SK-N-SH treated with all-trans-retinoic acid at 6 μM for 48 hours (cell line): Measurements from ENCODE around the gene B3GLCT.

Experiments
- ATAC-seq: fragments of 200-7000 bp; cut with Tn5 transposase; 3 replicates; pipeline ENCODE4 v1.9.1; 2020; ENCODE audit warnings: mild to moderate bottlenecking, moderate library complexity
- ARNTL ChIP-seq: fragments of 450-650 bp; formaldehyde crosslinking; IDR thresholded peaks from 2 replicates; pipeline ENCODE4 v1.5.0; 2020; ENCODE audit warnings: low read depth, mild to moderate bottlenecking, moderate library complexity, borderline replicate concordance
- BACH2 ChIP-seq: fragments of 250-450 bp; sonication (Bioruptor Pico); IDR thresholded peaks from 2 replicates; pipeline ENCODE4 v1.9.0; 2021; ENCODE audit warnings: mild to moderate bottlenecking, borderline replicate concordance
- CSDC2 ChIP-seq: fragments of 250-450 bp; sonication (Bioruptor Pico); IDR thresholded peaks from 2 replicates; pipeline ENCODE4 v1.5.0; 2020; ENCODE audit warnings: mild to moderate bottlenecking, moderate library complexity
- ESRRG ChIP-seq: fragments of 250-450 bp; sonication (Bioruptor Pico); IDR thresholded peaks from 2 replicates; pipeline ENCODE4 v1.6.1; 2021; ENCODE audit warnings: mild to moderate bottlenecking
- GLIS3 ChIP-seq: fragments of 250-450 bp; sonication (Bioruptor Pico); IDR thresholded peaks from 2 replicates; pipeline ENCODE4 v1.5.0; 2020; ENCODE audit warnings: mild to moderate bottlenecking, moderate library complexity
- ISL1 ChIP-seq: fragments of 250-450 bp; sonication (Bioruptor Pico); IDR thresholded peaks from 2 replicates; pipeline ENCODE4 v2.1.2; 2022; ENCODE audit warnings: mild to moderate bottlenecking, moderate library complexity
- OSR1 ChIP-seq: fragments of 250-450 bp; sonication (Bioruptor Pico); IDR thresholded peaks from 2 replicates; pipeline ENCODE4 v1.8.0; 2022; ENCODE audit warnings: moderate library complexity, mild to moderate bottlenecking, inconsistent platforms
- PATZ1 ChIP-seq: fragments of 250-450 bp; sonication (Bioruptor Pico); IDR thresholded peaks from 2 replicates; pipeline ENCODE4 v1.8.0; 2020; ENCODE audit warnings: mild to moderate bottlenecking, moderate library complexity, borderline replicate concordance
- POU6F1 ChIP-seq: fragments of 250-450 bp; sonication (Bioruptor Pico); IDR thresholded peaks from 2 replicates; pipeline ENCODE4 v1.8.0; 2021; ENCODE audit warnings: low read depth, mild to moderate bottlenecking, moderate library complexity, borderline replicate concordance
- PPARA ChIP-seq: fragments of 250-450 bp; sonication (Bioruptor Pico); IDR thresholded peaks from 2 replicates; pipeline ENCODE4 v1.5.0; 2020; ENCODE audit warnings: mild to moderate bottlenecking, borderline replicate concordance
- RARB ChIP-seq: fragments of 250-450 bp; sonication (Bioruptor Pico); IDR thresholded peaks from 2 replicates; pipeline ENCODE4 v1.8.0; 2021; ENCODE audit warnings: mild to moderate bottlenecking, moderate library complexity
- SNAI2 ChIP-seq: fragments of 250-450 bp; sonication (Bioruptor Pico); IDR thresholded peaks from 2 replicates; pipeline ENCODE4 v1.5.0; 2020; ENCODE audit warnings: mild to moderate bottlenecking, moderate library complexity
- TCF4 ChIP-seq: fragments of 250-450 bp; sonication (Bioruptor Pico); IDR thresholded peaks from 2 replicates; pipeline ENCODE4 v1.8.0; 2021; ENCODE audit warnings: mild to moderate bottlenecking, moderate library complexity, borderline replicate concordance
- TOX ChIP-seq: fragments of 250-450 bp; sonication (Bioruptor Pico); IDR thresholded peaks from 2 replicates; pipeline ENCODE4 v1.8.0; 2021; ENCODE audit warnings: mild to moderate bottlenecking, moderate library complexity, borderline replicate concordance
- TSHZ2 ChIP-seq: fragments of 250-450 bp; sonication (Bioruptor Pico); IDR thresholded peaks from 2 replicates; pipeline ENCODE4 v1.5.0; 2020; ENCODE audit warnings: mild to moderate bottlenecking, moderate library complexity
- ZC3H10 ChIP-seq: fragments of 250-450 bp; sonication (Bioruptor Pico); IDR thresholded peaks from 2 replicates; pipeline ENCODE4 v1.5.1; 2021; ENCODE audit warnings: mild to moderate bottlenecking, moderate library complexity
- ZFP3 ChIP-seq: fragments of 250-450 bp; sonication (Bioruptor Pico); IDR thresholded peaks from 2 replicates; pipeline ENCODE4 v1.5.0; 2020; ENCODE audit warnings: mild to moderate bottlenecking, moderate library complexity
- ZFP30 ChIP-seq: fragments of 450-650 bp; formaldehyde crosslinking; IDR thresholded peaks from 2 replicates; pipeline ENCODE4 v1.5.0; 2022; ENCODE audit warnings: mild to moderate bottlenecking, moderate library complexity
- ZNF565 ChIP-seq: fragments of 450-650 bp; formaldehyde crosslinking; conservative IDR thresholded peaks from 2 replicates; pipeline ENCODE4 v1.5.0; 2020; ENCODE audit warnings: low read depth, mild to moderate bottlenecking, moderate library complexity
- ZNF70 ChIP-seq: fragments of 450-650 bp; formaldehyde crosslinking; IDR thresholded peaks from 2 replicates; pipeline ENCODE4 v1.5.0; 2020; ENCODE audit warnings: mild to moderate bottlenecking, moderate library complexity
- ZNF8 ChIP-seq: fragments of 450-650 bp; formaldehyde crosslinking; IDR thresholded peaks from 2 replicates; pipeline ENCODE4 v1.5.0; 2020; ENCODE audit warnings: mild to moderate bottlenecking, moderate library complexity

B3GLCT gene

GRCh38 chr13:31267126-31267784 lies 67.5 kb downstream of the B3GLCT start (continued):
- TF ChIP-seq BACH2 (no peak), ZFP3 (CRISPR knock-in tag) (no peak), RARB (CRISPR knock-in tag) (no peak), GLIS3 (CRISPR knock-in tag) (no peak)

- ATAC-seq: no peak
- no peak for TF ChIP-seq PPARA (CRISPR knock-in tag)
- TF ChIP-seq OSR1: no peak
- TF ChIP-seq POU6F1 (CRISPR knock-in tag): no peak
- TF ChIP-seq ZFP30 (CRISPR knock-in tag): no peak
- no peak for TF ChIP-seq ISL1
- TF ChIP-seq RARB (CRISPR knock-in tag): no peak
- TF ChIP-seq SNAI2: no peak
- TF ChIP-seq ESRRG: no peak
- no peak for TF ChIP-seq PATZ1
- no peak for TF ChIP-seq ZNF565 (CRISPR knock-in tag)
- no peak for TF ChIP-seq BACH2
- TF ChIP-seq ZC3H10: no peak
- TF ChIP-seq ZNF70 (CRISPR knock-in tag): no peak
- TF ChIP-seq, all 23 proteins: peak for 0
Measured at GRCh38 chr13:31274390-31274789, 74.6 kb downstream of the B3GLCT start.

GRCh38 chr13:31276421-31276820 lies 76.6 kb downstream of the B3GLCT start:
- TF ChIP-seq CSDC2 (no peak), ZNF70 (CRISPR knock-in tag) (no peak)
- ATAC-seq: no peak

- TF ChIP-seq OSR1 (no peak), PPARA (CRISPR knock-in tag) (no peak)
- ATAC-seq: no peak
Measured at GRCh38 chr13:31278869-31279268, 79.1 kb downstream of the B3GLCT start.

- ATAC-seq: no peak
- TF ChIP-seq ESRRG: no peak
- no peak for TF ChIP-seq ARNTL
- TF ChIP-seq GLIS3 (CRISPR knock-in tag): no peak
- no peak for TF ChIP-seq CSDC2
- no peak for TF ChIP-seq ZFP30 (CRISPR knock-in tag)
- no peak for TF ChIP-seq ZC3H10
- no peak for TF ChIP-seq PPARA (CRISPR knock-in tag)
- TF ChIP-seq ZFP3 (CRISPR knock-in tag): no peak
- no peak for TF ChIP-seq PATZ1
- TF ChIP-seq TCF4 (CRISPR knock-in tag): no peak
- TF ChIP-seq TOX (CRISPR knock-in tag): no peak
- TF ChIP-seq ISL1: no peak
- no peak for TF ChIP-seq OSR1
- no peak for TF ChIP-seq BACH2
- TF ChIP-seq POU6F1 (CRISPR knock-in tag): no peak
- no peak for TF ChIP-seq RARB (CRISPR knock-in tag)
- no peak for TF ChIP-seq TSHZ2
- no peak for TF ChIP-seq ZNF565 (CRISPR knock-in tag)
- no peak for TF ChIP-seq SNAI2
- no peak for TF ChIP-seq ZNF8
Measured at GRCh38 chr13:31282741-31283455, 83.1 kb downstream of the B3GLCT start.
